Left ventricle myocardium inferior (tissue), 1 donor: ENCODE data around the gene CNTLN. TPM values are rescaled to one million over a fixed set of nuclear protein-coding genes. Genes with fewer than 3 reads are reported as not detected.

Source experiments
- DNase-seq: peaks from one replicate; pipeline ENCODE4 v3.0.0-alpha.2; 2020
- H3K27ac ChIP-seq: fragments of 200-600 bp; replicated peaks from 2 replicates; pipeline ENCODE4 v1.8.0; 2021
- H3K27me3 ChIP-seq: fragments of 200-600 bp; 2 replicates; pipeline ENCODE4 v1.8.0; 2021; ENCODE audit warnings: low read depth
- H3K36me3 ChIP-seq: fragments of 200-600 bp; 2 replicates; pipeline ENCODE4 v1.8.0; 2021
- H3K4me1 ChIP-seq: fragments of 200-600 bp; 2 replicates; pipeline ENCODE4 v1.8.0; 2021
- H3K4me3 ChIP-seq: fragments of 200-600 bp; 2 replicates; pipeline ENCODE4 v1.8.0; 2021; ENCODE audit warnings: mild to moderate bottlenecking, moderate library complexity
- H3K9me3 ChIP-seq: fragments of 200-600 bp; replicated peaks from 2 replicates; pipeline ENCODE4 v1.8.0; 2021
- CTCF ChIP-seq: fragments of 200-600 bp; IDR thresholded peaks from 2 replicates; pipeline ENCODE4 v1.8.0; 2021; ENCODE audit warnings: antibody characterized with exemption, mild to moderate bottlenecking, borderline replicate concordance
- intact Hi-C: fragments of 100-400 bp; cut with micrococcal nuclease; formaldehyde crosslinking; loops from one replicate; pipeline ENCODE4 v1.11.0; 2022
- total RNA-seq: library from RNA; stranded (reverse); fragmentation: NEBNext Ultra II Directional; extraction: Animal tissue kit (Norgen Biotek cat#: 25700); gene quantifications from one replicate; pipeline ENCODE4 v1.2.1, GENCODE V29; 2021
- donor health status: DM: no; HTN: yes; CAD: no; lungs with severe emphysema.

The CNTLN gene
- total RNA-seq, 1 donor from 2014 or later: 3.5 TPM

GRCh38 chr9:17135295-17136160 lies 688 bp downstream of the CNTLN start:
- H3K4me1 ChIP-seq: peaks cover 19% of the 10 kb centered on the region
- peak overlapping the region; percentile 89 for H3K4me3 ChIP-seq
- H3K36me3 ChIP-seq: no peaks in the 10 kb centered on the region
- no peaks in the 10 kb centered on the region for H3K9me3 ChIP-seq
- peak; percentile 34 for DNase-seq
- no peak for TF ChIP-seq CTCF
- H3K27me3 ChIP-seq: no peaks in the 10 kb centered on the region
- intact Hi-C loops: no loop called here
- peak overlapping the region; percentile 88 for H3K27ac ChIP-seq

GRCh38 chr9:17137566-17137965 lies 2.7 kb downstream of the CNTLN start:
- H3K9me3 ChIP-seq: no peaks in the 10 kb centered on the region
- DNase-seq: no peak
- intact Hi-C loops: no loop called here
- H3K27ac ChIP-seq: no peak overlapping the region
- no peaks in the 10 kb centered on the region for H3K27me3 ChIP-seq
- peaks cover 19% of the 10 kb centered on the region for H3K4me1 ChIP-seq
- no peaks in the 10 kb centered on the region for H3K36me3 ChIP-seq
- no peak overlapping the region for H3K4me3 ChIP-seq
- TF ChIP-seq CTCF: no peak

- intact Hi-C loops: no loop called here
- peaks cover 19% of the 10 kb centered on the region for H3K4me1 ChIP-seq
- H3K4me3 ChIP-seq: no peak overlapping the region
- TF ChIP-seq CTCF: no peak
- no peak for DNase-seq
- no peaks in the 10 kb centered on the region for H3K9me3 ChIP-seq
- peaks cover 3% of the 10 kb centered on the region for H3K36me3 ChIP-seq
- no peaks in the 10 kb centered on the region for H3K27me3 ChIP-seq
- no peak overlapping the region for H3K27ac ChIP-seq
These were observed 3.7 kb downstream of the CNTLN start for GRCh38 chr9:17138503-17138902.

- DNase-seq: no peak
- peaks cover under 1% of the 10 kb centered on the region for H3K9me3 ChIP-seq
- TF ChIP-seq CTCF: no peak
- H3K4me3 ChIP-seq: no peak overlapping the region
- H3K27me3 ChIP-seq: no peaks in the 10 kb centered on the region
- H3K27ac ChIP-seq: no peak overlapping the region
- intact Hi-C loops: no loop called here
- H3K36me3 ChIP-seq: peaks cover 18% of the 10 kb centered on the region
- peaks cover 5% of the 10 kb centered on the region for H3K4me1 ChIP-seq
These were observed 5.6 kb downstream of the CNTLN start for GRCh38 chr9:17140418-17140817.

GRCh38 chr9:17148324-17148723 lies 13.5 kb downstream of the CNTLN start:
- Histone ChIP-seq H3K4me3 (no peak overlapping the region), H3K27ac (no peak overlapping the region), H3K36me3 (peaks cover 49% of the 10 kb centered on the region), H3K27me3 (no peaks in the 10 kb centered on the region), H3K4me1 (no peaks in the 10 kb centered on the region), H3K9me3 (peaks cover 13% of the 10 kb centered on the region)
- no peak for DNase-seq
- no peak for TF ChIP-seq CTCF
- intact Hi-C loops: no loop called here
